GM18868 (cell line): ENCODE results near the gene IL1B.

Source experiments
- ATAC-seq: cut with Tn5 transposase; IDR thresholded peaks from one replicate; pipeline ENCODE4 v1.9.1; 2021; ENCODE audit warnings: mild to moderate bottlenecking, moderate library complexity; ENCODE audit not compliant: unreplicated experiment

IL1B gene

DNA sequence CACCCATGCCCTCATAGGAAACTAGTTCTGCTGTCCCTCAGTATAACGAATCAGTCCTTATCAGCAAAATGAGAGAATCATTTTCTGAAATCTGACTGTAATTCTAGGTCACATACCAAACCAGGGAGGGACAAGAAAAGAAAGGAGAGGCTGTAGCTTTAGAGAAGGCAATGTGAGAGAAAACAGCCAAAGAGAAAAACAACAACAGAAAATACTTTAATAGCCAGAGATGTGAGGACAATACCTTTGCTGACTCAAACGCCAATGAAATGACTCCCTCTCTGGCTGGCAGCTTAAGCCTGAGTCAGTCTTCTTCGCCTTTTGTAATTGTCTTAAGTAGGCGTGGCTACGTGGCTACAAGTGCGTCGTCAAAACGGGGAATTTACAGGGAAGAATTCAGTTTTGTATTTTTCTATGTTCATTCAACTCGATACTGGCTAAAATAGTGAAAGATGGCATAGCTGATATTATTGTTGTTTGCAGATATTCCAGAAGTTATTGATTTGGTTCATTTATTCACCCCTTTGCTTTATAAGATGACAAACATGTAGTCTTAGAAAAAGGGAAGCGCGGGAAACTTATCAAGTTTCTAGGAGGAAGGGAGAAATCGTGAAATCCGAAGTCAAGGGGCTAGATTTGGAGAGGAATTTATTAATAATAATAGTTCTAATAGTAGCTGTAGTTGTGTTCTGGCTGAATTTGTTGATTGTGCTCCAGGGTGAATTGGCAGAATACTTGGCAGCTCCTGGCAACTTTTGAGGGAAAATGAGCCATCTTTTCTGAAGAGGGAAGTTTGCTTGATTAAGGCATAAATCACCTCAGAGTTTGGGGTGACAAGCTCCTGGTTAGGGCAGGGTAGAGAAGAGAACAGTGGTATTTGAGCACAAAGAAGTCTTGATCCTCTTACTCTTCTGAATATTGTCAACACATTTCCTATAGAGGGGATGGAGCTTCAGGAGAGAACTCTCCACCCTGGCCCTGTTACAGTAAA lies 52.1 kb downstream of the IL1B start, which contains the start of gene IL1A:
IL1A (minus strand) TSS at position 295 of the 991 bp plus-strand sequence. CDS start 723 bp downstream, outside the sequence.
- ATAC-seq: no peak

DNA sequence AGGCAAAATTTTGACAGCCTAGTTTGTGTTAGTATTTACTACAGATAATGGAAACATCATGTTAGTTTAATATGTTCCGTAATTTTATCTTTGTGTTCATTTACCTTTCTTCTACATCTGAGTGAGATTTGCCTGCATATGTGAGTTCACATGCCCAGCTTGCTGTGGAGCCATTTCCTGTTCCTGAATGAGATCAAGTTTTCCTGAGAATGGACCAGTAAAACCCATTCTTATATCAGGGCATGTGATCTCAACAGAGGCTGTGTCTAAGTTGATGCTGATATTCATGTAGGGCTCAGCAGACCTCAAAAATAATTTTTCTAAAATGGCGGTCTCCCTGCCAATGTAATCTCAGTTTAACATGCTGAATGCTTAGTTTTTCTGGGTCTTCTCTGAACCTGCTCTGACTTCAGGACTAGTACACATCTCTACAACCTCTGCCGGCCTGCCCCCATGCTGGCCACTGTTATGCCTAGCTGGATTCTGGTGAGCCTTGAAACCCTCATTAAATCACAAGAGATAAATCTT lies 53.3 kb downstream of the IL1B start:
- no peak for ATAC-seq

DNA sequence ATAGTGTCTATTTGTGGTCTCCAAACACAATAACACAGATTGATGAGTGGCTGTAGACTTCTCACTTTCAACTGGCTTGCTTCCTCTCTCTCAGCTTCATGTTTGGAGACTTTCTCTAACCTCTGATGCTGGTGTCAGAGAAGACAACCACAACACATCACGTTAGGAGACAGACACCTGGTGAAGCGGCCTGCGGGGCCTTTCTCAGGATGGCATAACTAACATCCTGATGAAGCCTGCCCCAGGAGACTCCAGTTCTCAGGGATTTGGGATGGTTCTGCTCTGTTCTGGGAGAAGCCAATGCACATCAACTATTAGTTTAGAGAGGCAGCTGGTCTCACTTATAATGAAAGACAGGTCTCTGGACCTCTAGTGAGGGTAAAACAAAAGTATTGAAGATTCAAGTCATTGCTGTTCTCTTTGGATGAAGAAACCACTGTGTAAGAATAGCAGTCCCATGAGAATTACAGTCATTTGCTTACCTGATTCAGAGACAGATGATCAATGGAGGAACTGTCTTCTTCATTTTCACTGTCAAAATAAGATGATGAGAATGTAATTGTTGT lies 54.3 kb downstream of the IL1B start:
- ATAC-seq: peak; percentile 85
